Testis (tissue), 2 donors: Measurements from ENCODE around the gene FAHD2A.

ENCODE experiments used
- POLR2A ChIP-seq: fragments of 450-650 bp; IDR thresholded peaks from one replicate; pipeline ENCODE4 v1.6.1; 2017; ENCODE audit warnings: antibody characterized with exemption, mild to moderate bottlenecking, moderate library complexity
- TF ChIP-seq, protein P1 (sequence below), 3 experiments: fragments of 450-650 bp in 2 of 3; fragments of 200-600 bp in 1 of 3; sonication (generic) in 1 of 3; IDR thresholded peaks; one replicate each; pipeline ENCODE4 v1.5.1; 2016 to 2019; ENCODE audit warnings: antibody characterized with exemption in 3 of 3, mild to moderate bottlenecking in 2 of 3, moderate library complexity in 1 of 3

- TF ChIP-seq POLR2A, result no peak
- TF ChIP-seq, protein P1, sequence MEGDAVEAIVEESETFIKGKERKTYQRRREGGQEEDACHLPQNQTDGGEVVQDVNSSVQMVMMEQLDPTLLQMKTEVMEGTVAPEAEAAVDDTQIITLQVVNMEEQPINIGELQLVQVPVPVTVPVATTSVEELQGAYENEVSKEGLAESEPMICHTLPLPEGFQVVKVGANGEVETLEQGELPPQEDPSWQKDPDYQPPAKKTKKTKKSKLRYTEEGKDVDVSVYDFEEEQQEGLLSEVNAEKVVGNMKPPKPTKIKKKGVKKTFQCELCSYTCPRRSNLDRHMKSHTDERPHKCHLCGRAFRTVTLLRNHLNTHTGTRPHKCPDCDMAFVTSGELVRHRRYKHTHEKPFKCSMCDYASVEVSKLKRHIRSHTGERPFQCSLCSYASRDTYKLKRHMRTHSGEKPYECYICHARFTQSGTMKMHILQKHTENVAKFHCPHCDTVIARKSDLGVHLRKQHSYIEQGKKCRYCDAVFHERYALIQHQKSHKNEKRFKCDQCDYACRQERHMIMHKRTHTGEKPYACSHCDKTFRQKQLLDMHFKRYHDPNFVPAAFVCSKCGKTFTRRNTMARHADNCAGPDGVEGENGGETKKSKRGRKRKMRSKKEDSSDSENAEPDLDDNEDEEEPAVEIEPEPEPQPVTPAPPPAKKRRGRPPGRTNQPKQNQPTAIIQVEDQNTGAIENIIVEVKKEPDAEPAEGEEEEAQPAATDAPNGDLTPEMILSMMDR (IDR thresholded peaks at IDR 0.05), result no peak
These were observed 3.4 kb upstream of the FAHD2A start for GRCh38 chr2:95399061-95399460.
